CD4-positive, alpha-beta T cell treated with Interleukin-6 at 100 ng/mL for 8 hours (primary cell): ENCODE results near the gene B3GAT1.

Experiments used
- DNase-seq: peaks from one replicate; pipeline ENCODE4 v3.0.0-alpha.2; 2020; ENCODE audit warnings: mixed read lengths, low spot score

Gene B3GAT1

DNA sequence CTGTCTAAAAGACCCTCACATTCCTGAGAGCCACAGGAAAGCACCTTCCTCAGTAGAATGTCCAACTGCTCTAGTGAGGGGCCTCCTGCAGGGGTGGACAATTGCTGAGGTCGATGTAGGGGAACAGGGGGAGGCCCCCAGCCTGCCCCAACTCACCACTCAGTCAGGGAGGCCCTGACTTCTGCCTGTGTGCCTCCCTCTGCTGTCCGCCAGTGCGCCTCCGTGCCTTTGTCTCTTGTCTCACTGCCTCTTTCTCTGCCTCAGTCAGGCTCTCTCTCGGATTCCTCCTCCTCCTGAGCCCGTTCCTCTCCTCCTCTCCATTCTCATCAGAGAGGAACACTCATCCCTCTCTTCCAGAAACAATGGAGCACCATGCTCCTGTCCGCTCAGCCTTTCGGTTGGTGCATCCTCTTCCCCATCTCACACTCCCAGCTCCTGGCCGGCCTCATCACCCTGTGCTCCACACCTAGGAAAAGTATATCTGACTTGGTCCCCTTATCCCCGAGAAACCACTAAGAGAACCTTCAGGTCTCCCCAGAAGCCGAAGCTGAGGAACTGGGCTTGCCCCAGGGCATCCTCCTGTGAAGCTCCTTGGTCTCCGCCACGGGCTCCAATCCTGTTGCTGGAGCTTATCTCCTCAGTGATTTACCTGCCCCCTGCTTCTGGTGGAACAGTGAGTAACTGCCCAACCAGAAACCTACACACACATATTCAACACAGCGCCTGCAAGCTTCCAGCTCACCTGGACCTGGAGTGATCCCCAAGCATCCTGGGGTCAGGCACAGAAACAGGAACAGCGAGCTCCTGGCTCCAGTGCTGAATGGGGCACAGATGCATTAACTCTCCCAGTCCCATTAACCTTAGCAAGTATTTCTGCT is 2.3 kb downstream of the B3GAT1 start:
- no peak for DNase-seq

- no peak for DNase-seq
Observed at GRCh38 chr11:134407923-134408322, 4.1 kb downstream of the B3GAT1 start.

DNA sequence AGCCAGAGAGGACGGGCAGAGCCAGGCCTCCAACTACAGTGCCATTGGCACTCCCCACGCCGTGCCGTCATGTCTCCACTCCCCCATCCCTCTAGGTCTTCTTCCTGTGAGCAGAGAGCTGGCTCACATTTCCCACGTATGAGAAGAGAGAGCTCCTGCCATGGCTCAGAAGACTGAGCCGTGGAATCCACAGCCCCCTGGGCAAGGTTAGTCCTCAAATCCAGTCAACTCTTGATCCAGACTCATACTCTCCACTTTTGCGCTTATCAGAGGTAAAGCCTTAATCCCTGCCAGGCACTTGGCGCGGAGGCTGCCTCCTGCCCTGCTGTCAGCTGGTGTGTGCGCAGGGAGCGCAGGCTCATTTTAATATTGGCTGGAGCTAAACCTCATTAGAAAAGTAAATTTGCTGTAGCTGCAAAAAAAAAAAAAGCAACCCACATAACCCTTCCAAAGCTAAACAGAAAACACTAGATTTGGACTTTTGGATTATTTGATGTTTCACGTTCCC is 4.7 kb downstream of the B3GAT1 start:
- no peak for DNase-seq

DNA sequence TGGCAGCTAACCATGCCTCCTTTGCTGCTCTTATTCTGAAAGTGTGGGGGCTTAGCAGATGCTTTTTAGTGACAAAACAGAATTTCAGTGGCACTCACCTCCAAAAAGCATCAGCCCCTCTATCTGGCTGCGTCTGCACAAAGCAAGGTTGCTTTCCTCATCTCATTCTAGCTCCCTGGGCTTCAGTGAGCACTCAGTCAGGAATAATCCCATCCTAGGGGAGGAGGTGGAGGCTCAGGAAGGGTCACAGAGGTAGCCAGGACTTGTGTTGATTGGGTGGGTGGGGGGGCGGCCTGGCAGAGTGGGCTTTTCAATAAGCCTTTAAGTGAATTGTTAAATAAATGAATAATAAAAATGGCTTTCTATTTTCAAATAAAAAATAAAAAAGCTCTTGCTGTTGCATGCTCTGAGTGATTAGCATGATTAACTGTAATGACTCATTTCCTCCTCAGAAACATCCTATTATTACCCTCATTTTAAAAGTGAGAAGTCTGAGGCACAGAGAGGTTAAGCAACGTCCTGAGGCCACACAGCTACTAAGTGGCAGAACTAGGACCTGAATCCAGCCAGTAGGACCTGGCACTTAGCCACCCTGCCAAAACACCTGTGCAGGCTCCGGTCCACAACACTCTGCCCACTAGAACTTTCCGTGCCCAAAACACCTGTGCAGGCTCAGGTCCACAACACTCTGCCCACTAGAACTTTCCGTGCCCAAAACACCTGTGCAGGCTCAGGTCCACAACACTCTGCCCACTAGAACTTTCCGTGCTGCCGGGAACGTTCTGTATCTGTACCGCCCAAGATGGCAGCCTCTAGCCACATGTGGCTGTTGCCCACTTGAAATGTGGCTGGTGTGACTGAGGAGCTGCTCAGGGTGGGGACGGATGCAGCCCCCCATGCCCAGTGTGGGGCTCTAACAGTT is 5.5 kb downstream of the B3GAT1 start:
- no peak for DNase-seq

GRCh38 chr11:134405841-134406240 is 6.2 kb downstream of the B3GAT1 start:
- no peak for DNase-seq

GRCh38 chr11:134405436-134405835 is 6.6 kb downstream of the B3GAT1 start:
- DNase-seq, result no peak

GRCh38 chr11:134404575-134405341 is 7.3 kb downstream of the B3GAT1 start:
- DNase-seq, result no peak

DNA sequence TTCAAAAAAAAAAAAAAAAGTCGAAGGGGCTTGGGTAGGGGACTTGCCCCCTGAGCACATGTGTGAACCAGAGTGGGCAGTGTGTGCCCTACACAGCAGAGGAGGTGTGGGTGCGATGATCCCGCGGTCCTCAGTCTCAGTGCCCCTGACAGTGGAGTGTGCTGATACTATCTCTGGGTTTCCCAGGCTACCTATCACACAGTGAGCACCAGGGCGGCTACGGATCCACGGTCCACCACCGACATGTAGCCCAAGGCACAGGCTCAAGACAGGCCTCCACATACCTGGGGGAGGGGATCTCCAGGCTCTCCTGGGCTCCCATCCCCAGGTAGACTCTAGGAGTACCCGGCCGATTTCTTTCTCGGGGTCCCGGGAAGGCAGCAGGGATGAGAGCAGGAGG is 9.1 kb downstream of the B3GAT1 start:
- no peak for DNase-seq

DNA sequence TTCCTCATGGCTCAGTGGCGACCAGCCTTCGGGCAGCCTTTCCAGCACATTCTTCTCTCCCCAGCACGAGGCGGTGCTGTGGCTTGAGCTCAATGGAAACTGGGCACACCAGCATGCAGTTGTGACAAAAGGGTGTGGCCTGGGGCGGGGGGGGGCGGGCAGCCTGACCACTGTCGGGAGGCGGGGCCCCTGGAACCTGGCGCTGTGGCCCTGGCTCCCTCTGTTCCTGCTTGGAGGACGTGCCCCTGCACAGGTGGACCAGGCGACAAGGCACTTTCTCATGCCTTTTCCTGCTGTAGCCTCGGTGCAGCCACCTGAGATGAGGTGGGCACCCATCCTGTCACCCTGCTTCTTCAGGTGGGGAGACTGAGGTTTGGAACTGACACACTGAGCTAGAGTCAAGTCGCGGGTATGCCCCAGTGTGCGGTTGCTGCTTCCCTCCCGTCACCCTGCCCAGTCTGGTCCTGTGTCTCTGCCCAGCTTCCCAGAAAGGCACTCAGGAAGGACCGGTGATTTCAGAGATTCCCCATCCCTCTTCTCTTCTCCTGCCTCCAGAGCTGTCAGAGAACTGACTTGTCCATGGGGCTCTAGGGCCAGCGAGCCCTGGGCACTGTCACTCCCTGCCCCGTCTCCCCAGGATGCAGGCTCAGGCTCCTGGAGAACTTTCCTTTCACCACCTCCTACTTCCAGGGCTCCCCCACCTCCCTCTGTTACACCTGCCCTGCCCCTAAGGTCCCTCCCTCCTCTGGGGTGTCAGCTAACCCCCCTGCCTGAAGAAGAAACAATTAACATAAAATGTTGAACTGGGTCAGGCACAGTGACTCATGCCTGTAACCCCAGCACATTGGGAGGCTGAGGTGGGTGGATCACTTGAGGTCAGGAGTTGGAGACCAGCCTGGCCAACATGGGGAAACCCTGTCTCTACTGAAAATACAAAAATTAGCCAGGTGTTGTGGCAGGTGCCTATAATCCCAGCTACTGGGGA is 9.9 kb downstream of the B3GAT1 start:
- no peak for DNase-seq

- no peak for DNase-seq
Observed at GRCh38 chr11:134399996-134400395, 12.0 kb downstream of the B3GAT1 start.

- DNase-seq, result no peak
Observed at GRCh38 chr11:134399293-134399654, 12.8 kb downstream of the B3GAT1 start.

DNA sequence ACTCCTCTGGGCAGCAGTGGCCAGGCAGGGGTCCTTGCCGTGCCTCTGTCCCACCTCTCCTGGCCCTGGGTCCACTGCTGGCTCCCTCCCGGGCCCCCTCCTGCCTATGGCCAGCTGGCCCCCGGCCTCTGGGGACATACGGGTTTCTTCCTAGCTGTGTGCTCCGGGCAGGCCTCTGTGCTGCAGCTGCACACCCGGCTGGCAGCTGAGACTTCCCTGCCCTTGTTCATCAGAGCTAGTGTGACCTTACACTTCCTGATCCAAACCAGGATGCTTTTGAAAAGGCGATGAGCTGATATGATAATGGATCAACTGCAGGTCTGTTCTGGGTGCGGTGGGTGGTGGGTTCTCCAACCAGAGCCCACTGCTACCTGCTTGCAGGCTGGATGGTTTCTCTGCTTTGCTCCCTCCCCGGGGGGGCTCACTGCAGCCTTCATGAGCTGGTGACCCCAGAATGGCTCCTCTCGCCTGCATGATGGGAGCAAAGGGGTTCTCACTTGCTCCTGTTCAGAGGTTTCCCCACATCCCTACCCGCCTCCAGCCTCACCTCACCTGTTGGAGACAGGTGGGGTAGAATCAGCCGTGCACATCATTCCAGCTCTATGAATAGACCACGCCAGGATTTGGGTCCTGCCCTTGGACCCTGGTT is 13.3 kb downstream of the B3GAT1 start:
- DNase-seq, result no peak

DNA sequence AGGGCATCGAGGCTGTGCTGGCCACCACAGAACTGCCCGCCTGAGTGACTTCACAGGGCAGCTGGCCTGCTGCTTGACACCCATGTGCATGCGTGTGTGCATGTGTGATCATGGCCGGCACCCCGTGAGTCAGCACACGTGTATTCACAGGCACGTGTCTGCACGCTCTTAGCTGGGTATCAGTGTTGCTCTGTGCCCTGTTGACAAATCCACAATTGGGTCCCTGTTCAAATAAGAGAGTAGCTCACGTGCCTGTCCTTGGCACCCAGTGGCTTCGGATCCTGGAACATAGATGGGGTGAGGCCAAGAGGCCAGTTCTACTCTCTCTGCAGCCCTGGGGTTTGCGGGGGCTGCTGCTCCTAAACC is 14.0 kb downstream of the B3GAT1 start:
- no peak for DNase-seq

DNA sequence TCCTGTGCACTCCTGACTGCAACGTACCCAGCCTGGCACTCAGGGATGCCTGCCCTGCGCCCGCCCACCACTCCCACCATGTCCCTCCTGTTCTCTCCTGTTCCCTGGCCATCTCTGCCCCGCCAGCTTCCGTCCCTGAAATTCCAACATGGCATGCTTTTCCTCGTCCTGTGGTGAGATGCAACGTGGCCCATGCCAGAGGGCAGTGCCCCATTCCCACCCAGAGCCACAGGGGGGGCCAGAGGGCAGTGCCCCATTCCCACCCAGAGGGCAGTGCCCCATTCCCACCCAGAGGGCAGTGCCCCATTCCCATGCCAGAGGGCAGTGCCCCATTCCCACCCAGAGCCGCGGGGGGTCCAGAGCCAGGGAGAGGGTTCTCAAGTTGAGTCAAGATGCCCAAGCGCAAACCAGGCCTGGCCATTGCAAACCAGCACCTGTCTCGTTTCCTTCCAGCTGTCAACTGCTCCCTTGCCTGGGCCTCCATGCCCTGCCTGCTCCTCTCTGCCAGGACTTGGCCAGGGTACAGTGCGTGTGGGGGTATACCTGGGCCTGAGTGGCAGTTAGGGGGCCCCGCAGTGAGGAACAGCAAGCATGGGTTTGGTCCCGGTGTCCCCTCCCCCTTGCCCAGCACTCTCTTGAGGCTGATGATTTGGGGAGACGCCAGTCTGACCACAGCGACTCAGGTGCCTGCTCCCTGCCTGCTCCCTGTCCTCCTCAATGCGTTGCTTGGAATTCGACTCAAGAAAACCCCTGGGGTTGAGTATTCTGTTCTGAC is 14.6 kb downstream of the B3GAT1 start:
- no peak for DNase-seq

GRCh38 chr11:134395002-134395401 is 17.0 kb downstream of the B3GAT1 start:
- no peak for DNase-seq

GRCh38 chr11:134394311-134394710 is 17.7 kb downstream of the B3GAT1 start:
- DNase-seq, result no peak

DNA sequence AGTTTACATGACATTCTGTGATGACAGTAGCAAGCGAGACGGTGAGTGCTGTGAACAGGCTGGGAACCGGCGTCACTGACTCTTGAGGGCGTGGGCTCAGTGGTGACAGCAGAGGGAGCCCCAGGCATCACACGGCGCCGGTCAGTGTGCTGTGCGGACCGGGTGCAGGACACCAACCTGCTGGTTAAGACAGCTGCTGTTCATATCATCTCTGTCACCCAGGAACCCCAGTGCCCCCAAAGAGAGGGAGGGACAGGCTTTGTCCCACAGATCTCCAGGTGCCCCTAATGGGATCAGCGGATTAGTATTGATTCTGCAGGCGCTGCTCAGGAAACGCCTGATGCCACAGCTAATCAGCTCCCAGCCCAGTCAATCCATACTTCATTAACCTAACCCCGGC is 18.4 kb downstream of the B3GAT1 start:
- no peak for DNase-seq

DNA sequence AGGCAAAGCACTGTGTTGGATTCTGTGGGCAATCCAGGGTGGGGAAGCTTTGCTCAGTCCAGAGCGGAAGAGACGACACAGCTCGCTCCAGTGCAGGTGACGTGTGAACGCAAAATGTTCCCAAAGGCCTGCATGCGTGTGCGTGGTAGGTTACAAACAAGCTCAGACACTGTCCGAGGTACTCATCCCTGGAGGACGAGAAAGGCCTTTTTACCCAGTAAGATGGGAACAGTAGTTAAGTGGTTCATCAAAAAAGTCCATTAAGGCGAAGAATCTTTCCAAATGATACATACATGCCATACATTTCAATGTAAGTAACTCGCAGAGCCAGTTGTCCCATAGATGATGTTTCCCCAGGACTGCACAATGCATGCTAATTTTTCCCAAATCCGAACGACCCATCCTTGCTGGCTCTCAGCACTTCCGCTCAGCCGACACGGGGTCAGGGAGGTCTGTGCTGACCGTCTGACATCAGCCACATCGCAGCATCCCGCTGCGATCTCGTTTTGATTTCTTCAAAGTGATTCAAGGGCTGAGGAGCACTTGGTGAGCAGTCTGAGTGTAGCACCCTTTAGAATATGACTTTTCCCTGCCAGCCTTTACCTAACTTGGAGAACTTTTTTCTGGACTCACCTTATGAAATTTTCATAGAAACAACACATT is 19.0 kb downstream of the B3GAT1 start:
- DNase-seq, result no peak

- no peak for DNase-seq
Observed at GRCh38 chr11:134391656-134392055, 20.4 kb downstream of the B3GAT1 start.
